ENCODE data around the gene ASH1L.

Gene ASH1L

GRCh38 chr1:155320661-155321617 lies 241.7 kb downstream of the ASH1L start, which contains the start of gene RUSC1:
Gene RUSC1, plus strand, starts transcription at chr1:155320894. Its CDS starts 880 bp downstream, at chr1:155321774.
- H3K4me3 ChIP-seq (replicated peaks; ENCODE audit: low read depth, low read length): peak within 1 kb of the TSS; percentile 53
- DNase-seq (ENCODE audit: low read depth): peak; percentile 59
- no peak for TF ChIP-seq CTCF (IDR thresholded peaks at IDR 0.05; ENCODE audit: low read length, missing control alignments)

GRCh38 chr1:155320252-155320651 lies 242.4 kb downstream of the ASH1L start:
- no peak for TF ChIP-seq CTCF (IDR thresholded peaks at IDR 0.05; ENCODE audit: low read length, missing control alignments)
- H3K4me3 ChIP-seq (replicated peaks; ENCODE audit: low read depth, low read length): peak overlapping the region; percentile 53
- no peak for DNase-seq (ENCODE audit: low read depth)

- no peak for DNase-seq (ENCODE audit: low read depth)
- no peak for TF ChIP-seq CTCF (IDR thresholded peaks at IDR 0.05; ENCODE audit: low read length, missing control alignments)
These were observed 243.1 kb downstream of the ASH1L start for GRCh38 chr1:155319536-155319935.

GRCh38 chr1:155318082-155318481 lies 244.5 kb downstream of the ASH1L start:
- DNase-seq (ENCODE audit: low read depth): no peak
- no peak overlapping the region for H3K4me3 ChIP-seq (replicated peaks; ENCODE audit: low read depth, low read length)
- TF ChIP-seq CTCF (IDR thresholded peaks at IDR 0.05; ENCODE audit: low read length, missing control alignments): no peak

More at GRCh38 chr1:155319536-155319935, 243.1 kb downstream of the ASH1L start:
- no peak overlapping the region for H3K4me3 ChIP-seq (replicated peaks; ENCODE audit: low read depth, low read length)

GRCh38 chr1:155316922-155317321 lies 245.7 kb downstream of the ASH1L start:
- DNase-seq (ENCODE audit: low read depth): no peak
- TF ChIP-seq CTCF (IDR thresholded peaks at IDR 0.05; ENCODE audit: low read length, missing control alignments): no peak
- H3K4me3 ChIP-seq (replicated peaks; ENCODE audit: low read depth, low read length): no peak overlapping the region

- TF ChIP-seq CTCF (IDR thresholded peaks at IDR 0.05; ENCODE audit: low read length, missing control alignments): no peak
- H3K4me3 ChIP-seq (replicated peaks; ENCODE audit: low read depth, low read length): no peak overlapping the region
These were observed 249.3 kb downstream of the ASH1L start for GRCh38 chr1:155313261-155313660.

More at GRCh38 chr1:155313261-155313660, 249.3 kb downstream of the ASH1L start:
- no peak for DNase-seq (ENCODE audit: low read depth)
